ENCODE data around the gene CD300LD.
"Not testable (repeated sequence)": the region's sequence is repeated elsewhere in the genome, so short reads cannot be mapped to it uniquely, and the experiment has no call there.

The CD300LD gene

DNA sequence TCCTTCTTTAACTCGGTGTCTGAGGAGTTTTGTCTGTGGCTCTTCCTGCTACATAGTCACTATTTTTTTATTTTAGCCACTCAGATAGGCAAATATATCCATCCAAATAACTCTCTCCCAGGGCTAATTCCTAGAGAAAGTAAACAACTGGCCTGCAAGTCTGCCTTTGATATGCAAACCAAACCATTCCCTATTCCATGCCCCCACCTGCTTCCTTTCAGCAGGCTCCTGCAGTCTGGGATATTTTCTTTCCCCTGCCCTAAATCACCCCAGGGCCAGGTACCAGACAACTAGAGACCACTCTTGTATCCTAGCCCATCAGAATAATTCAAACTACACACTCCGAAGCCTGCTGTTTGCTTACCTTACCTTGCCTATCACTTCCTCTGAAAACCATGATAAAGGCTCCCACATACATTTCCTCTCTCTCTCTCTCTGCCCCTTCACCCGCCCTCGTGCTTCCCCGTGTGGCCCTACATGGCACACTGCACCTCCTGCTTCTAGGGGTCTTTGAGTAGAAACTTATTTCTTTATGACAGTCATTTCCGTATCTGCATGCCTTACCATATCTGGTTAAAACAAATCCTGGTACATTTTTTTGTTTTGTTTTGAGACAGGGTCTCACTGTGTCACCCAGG lies 33.1 kb downstream of the CD300LD start:
- Histone ChIP-seq H3K79me2 (ENCODE audit: insufficient read depth, low read depth) (no peaks in the 10 kb centered on the region), H2AFZ (ENCODE audit: low read depth) (no peak overlapping the region), H3K9ac (no peak overlapping the region), H3K27ac (no peak overlapping the region), H3K36me3 (ENCODE audit: insufficient read depth) (no peaks in the 10 kb centered on the region), H3K27me3 (ENCODE audit: insufficient read depth, low read depth) (peaks cover 81% of the 10 kb centered on the region), H4K20me1 (ENCODE audit: insufficient read depth) (no peaks in the 10 kb centered on the region), H3K4me1 (ENCODE audit: low read depth, poor library complexity, severe bottlenecking) (no peaks in the 10 kb centered on the region), H3K4me3 (IDR thresholded peaks at IDR 0.05; ENCODE audit: insufficient read depth, low read depth, low read length) (no peak overlapping the region), H3K4me2 (no peak overlapping the region)
- TF ChIP-seq, protein P1, sequence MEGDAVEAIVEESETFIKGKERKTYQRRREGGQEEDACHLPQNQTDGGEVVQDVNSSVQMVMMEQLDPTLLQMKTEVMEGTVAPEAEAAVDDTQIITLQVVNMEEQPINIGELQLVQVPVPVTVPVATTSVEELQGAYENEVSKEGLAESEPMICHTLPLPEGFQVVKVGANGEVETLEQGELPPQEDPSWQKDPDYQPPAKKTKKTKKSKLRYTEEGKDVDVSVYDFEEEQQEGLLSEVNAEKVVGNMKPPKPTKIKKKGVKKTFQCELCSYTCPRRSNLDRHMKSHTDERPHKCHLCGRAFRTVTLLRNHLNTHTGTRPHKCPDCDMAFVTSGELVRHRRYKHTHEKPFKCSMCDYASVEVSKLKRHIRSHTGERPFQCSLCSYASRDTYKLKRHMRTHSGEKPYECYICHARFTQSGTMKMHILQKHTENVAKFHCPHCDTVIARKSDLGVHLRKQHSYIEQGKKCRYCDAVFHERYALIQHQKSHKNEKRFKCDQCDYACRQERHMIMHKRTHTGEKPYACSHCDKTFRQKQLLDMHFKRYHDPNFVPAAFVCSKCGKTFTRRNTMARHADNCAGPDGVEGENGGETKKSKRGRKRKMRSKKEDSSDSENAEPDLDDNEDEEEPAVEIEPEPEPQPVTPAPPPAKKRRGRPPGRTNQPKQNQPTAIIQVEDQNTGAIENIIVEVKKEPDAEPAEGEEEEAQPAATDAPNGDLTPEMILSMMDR (conservative IDR thresholded peaks at IDR 0.05; ENCODE audit: low read depth, low read length) = no peak

DNA sequence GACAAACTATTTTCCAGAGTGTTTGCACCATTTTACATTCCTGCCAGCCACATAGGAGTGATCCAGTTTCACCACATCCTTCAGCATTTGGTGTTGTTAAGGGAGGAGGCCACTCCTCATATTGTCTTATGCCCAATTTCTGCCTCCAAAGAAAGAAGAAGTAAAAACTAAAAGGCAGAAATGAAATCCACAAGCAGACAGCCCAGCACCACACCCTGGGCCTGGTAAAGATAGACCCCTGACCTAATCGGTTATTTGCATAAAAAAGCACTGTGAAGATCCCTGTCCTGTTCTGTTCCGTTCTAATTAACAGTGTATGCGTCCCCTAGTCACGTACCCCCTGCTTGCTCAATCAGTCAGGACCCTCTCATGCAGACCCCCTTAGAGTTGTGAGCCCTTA lies 33.7 kb downstream of the CD300LD start:
- H3K9ac ChIP-seq; H3K79me2 ChIP-seq (ENCODE audit: insufficient read depth, low read depth): not testable (repeated sequence)

DNA sequence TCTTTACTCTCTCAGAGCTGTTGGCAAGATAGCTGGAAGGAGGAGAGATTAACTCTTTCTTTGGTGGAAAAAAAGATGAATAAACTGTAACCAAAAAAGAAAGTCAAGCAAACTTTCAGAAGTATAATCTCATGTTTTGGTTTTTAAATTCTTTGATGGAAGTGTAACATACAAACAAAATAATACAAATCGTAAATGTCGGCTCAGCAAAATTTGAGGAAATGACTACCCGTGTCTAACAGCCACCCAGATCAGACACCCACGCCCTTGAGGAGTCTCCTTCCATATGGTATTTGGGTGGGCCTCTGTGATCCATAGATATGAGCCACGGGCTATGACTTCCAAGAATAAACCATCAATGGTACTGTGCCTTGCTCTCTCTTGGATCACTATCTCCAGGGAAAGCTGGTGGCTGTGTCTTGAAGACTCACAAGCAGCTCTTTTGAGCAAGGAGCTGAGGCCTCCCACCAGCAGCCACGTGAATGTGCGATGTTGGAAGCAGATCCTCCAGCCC lies 36.6 kb downstream of the CD300LD start:
- TF ChIP-seq, protein P1 (conservative IDR thresholded peaks at IDR 0.05; ENCODE audit: low read depth, low read length) = no peak
- H3K4me3 ChIP-seq (IDR thresholded peaks at IDR 0.05; ENCODE audit: insufficient read depth, low read depth, low read length) = no peak overlapping the region
- H3K79me2 ChIP-seq (ENCODE audit: insufficient read depth, low read depth) = no peaks in the 10 kb centered on the region
- no peak overlapping the region for H3K4me2 ChIP-seq
- H3K4me1 ChIP-seq (ENCODE audit: low read depth, poor library complexity, severe bottlenecking) = no peaks in the 10 kb centered on the region
- no peak overlapping the region for H3K27ac ChIP-seq
- H4K20me1 ChIP-seq (ENCODE audit: insufficient read depth) = no peaks in the 10 kb centered on the region
- H3K27me3 ChIP-seq (ENCODE audit: insufficient read depth, low read depth) = peaks cover 82% of the 10 kb centered on the region
- no peaks in the 10 kb centered on the region for H3K36me3 ChIP-seq (ENCODE audit: insufficient read depth)
- H2AFZ ChIP-seq (ENCODE audit: low read depth) = no peak overlapping the region
- H3K9ac ChIP-seq = no peak overlapping the region

More for the DNA sequence above, 33.7 kb downstream of the CD300LD start:
- H3K27ac ChIP-seq; H3K4me1 ChIP-seq (ENCODE audit: low read depth, poor library complexity, severe bottlenecking); H3K4me2 ChIP-seq; H3K36me3 ChIP-seq (ENCODE audit: insufficient read depth); H3K4me3 ChIP-seq (IDR thresholded peaks at IDR 0.05; ENCODE audit: insufficient read depth, low read depth, low read length); H4K20me1 ChIP-seq (ENCODE audit: insufficient read depth); H2AFZ ChIP-seq (ENCODE audit: low read depth): not testable (repeated sequence)
- H3K27me3 ChIP-seq (ENCODE audit: insufficient read depth, low read depth) = peaks cover 82% of the 10 kb centered on the region

DNA sequence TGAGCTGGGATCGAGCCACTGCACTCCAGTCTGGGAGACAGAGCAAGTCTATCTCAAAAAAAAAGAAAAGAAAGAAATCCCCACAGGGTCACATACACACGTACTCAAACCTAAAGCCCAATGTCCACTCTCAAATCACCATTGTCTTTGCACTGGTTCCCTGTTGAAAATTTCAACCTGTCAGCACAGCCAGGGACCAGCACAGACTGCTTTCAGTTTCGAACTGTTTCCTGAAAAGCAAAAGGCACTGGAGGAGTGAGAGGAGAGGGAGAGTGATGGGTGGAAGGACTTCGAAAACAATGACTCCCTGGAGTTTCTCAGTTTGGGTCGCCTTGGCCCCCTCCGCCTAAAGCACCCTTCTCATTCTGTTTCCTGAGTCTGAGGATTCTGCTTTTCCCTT lies 37.2 kb downstream of the CD300LD start:
- H3K4me2 ChIP-seq = no peak overlapping the region
- no peaks in the 10 kb centered on the region for H4K20me1 ChIP-seq (ENCODE audit: insufficient read depth)
- TF ChIP-seq, protein P1 (conservative IDR thresholded peaks at IDR 0.05; ENCODE audit: low read depth, low read length) = no peak
- no peaks in the 10 kb centered on the region for H3K36me3 ChIP-seq (ENCODE audit: insufficient read depth)
- no peak overlapping the region for H2AFZ ChIP-seq (ENCODE audit: low read depth)
- no peak overlapping the region for H3K27ac ChIP-seq
- peaks cover 77% of the 10 kb centered on the region for H3K27me3 ChIP-seq (ENCODE audit: insufficient read depth, low read depth)
- no peaks in the 10 kb centered on the region for H3K79me2 ChIP-seq (ENCODE audit: insufficient read depth, low read depth)
- no peak overlapping the region for H3K4me3 ChIP-seq (IDR thresholded peaks at IDR 0.05; ENCODE audit: insufficient read depth, low read depth, low read length)
- no peaks in the 10 kb centered on the region for H3K4me1 ChIP-seq (ENCODE audit: low read depth, poor library complexity, severe bottlenecking)
- H3K9ac ChIP-seq = no peak overlapping the region

DNA sequence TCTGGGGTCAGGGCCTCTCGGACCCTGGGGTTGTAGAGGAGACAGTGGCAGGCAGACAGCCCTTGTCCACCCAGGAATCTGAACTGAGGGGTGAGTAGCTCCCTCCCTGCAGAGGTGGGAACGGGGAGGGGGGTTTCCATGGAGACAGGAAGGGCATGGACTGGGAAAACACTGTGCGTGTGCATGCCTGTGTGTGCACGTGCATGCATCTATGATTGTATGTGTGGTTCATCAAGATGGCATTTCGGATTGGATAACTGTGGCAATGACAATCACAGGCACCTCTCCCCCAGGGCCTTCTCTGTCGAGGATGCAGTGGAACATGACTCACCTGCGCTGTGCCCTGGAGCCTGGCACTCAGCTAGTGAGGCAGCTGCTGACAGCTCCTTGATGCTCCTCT lies 40.0 kb downstream of the CD300LD start:
- H3K4me3 ChIP-seq (IDR thresholded peaks at IDR 0.05; ENCODE audit: insufficient read depth, low read depth, low read length) = no peak overlapping the region
- H4K20me1 ChIP-seq (ENCODE audit: insufficient read depth) = no peaks in the 10 kb centered on the region
- TF ChIP-seq, protein P1 (conservative IDR thresholded peaks at IDR 0.05; ENCODE audit: low read depth, low read length) = no peak
- H3K79me2 ChIP-seq (ENCODE audit: insufficient read depth, low read depth) = no peaks in the 10 kb centered on the region
- H3K27me3 ChIP-seq (ENCODE audit: insufficient read depth, low read depth) = peaks cover 61% of the 10 kb centered on the region
- H3K4me2 ChIP-seq = no peak overlapping the region
- no peak overlapping the region for H3K27ac ChIP-seq
- H3K36me3 ChIP-seq (ENCODE audit: insufficient read depth) = no peaks in the 10 kb centered on the region
- H3K4me1 ChIP-seq (ENCODE audit: low read depth, poor library complexity, severe bottlenecking) = no peaks in the 10 kb centered on the region
- H3K9ac ChIP-seq = no peak overlapping the region
- H2AFZ ChIP-seq (ENCODE audit: low read depth) = no peak overlapping the region
